Suprapubic skin (tissue), 4 donors: ENCODE results near the gene ZSCAN30.

Experiments used
- CTCF ChIP-seq, 2 donors: fragments of 200-600 bp in 1 of 2; fragments of 450-650 bp in 1 of 2; sonication (generic) in 1 of 2; IDR thresholded peaks; one replicate each; pipeline ENCODE4 v1.5.1; 2016 to 2019; ENCODE audit warnings: antibody characterized with exemption in 2 of 2, mild to moderate bottlenecking in 1 of 2, moderate library complexity in 1 of 2
- POLR2A ChIP-seq, 2 donors: fragments of 450-650 bp; IDR thresholded peaks; one replicate each; pipeline ENCODE4 v1.6.1; 2017; ENCODE audit warnings: antibody characterized with exemption in 2 of 2, mild to moderate bottlenecking in 2 of 2, moderate library complexity in 2 of 2
- POLR2AphosphoS5 ChIP-seq, 3 donors: sonication (generic); formaldehyde crosslinking; IDR thresholded peaks; one replicate each; pipeline ENCODE4 v1.6.1; 2017; ENCODE audit warnings: antibody characterized with exemption in 3 of 3

DNA sequence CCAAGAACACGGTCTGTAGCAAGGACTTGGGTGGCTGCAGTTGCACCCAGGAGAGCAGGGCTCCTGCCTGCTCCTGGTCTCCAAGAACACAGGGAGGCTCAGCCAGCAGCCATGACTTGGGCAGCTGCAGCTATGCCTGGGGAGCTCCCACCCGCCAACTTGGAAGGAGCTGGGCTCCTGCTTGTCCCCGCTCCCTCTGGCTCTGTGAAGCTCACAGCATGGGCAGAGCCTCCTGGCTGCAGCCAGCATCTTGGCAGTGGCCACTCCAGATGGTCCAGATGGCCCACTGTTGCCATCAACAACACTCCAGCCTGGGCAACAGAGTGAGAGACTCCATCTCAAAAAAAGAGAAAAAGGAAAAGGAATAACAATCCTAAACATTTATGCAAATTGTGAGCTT, 5.2 kb downstream of the ZSCAN30 start:
- TF ChIP-seq POLR2AphosphoS5 (IDR thresholded peaks at IDR 0.05) = no peak
- TF ChIP-seq POLR2A (IDR thresholded peaks at IDR 0.05) = no peak
- no peak for TF ChIP-seq CTCF (IDR thresholded peaks at IDR 0.05)
